Activated naive CD4-positive, alpha-beta T cell (primary cell): ENCODE results near the gene NOSIP.
"Not testable (repeated sequence)": the region's sequence is repeated elsewhere in the genome, so short reads cannot be mapped to it uniquely, and the experiment has no call there.

Experiments used
- DNase-seq, 4 experiments: peaks; one replicate each; lab custom pipeline; 2025; lab: John Stamatoyannopoulos, UW

Gene NOSIP

GRCh38 chr19:49580264-49581006 lies at the start of gene NOSIP:
Gene NOSIP (minus strand): TSS chr19:49580556. CDS start chr19:49560691, 19,865 bp downstream.
- DNase-seq: peak; percentile 81 to 92 (median 89)

GRCh38 chr19:49629659-49630058 lies 49.3 kb upstream of the NOSIP start:
- DNase-seq: no peak

GRCh38 chr19:49626226-49626625 lies 45.9 kb upstream of the NOSIP start:
- no peak for DNase-seq

- DNase-seq: no peak
Measured at GRCh38 chr19:49624967-49625910, 44.9 kb upstream of the NOSIP start.

GRCh38 chr19:49617860-49618259 lies 37.5 kb upstream of the NOSIP start:
- not testable (repeated sequence) for DNase-seq

GRCh38 chr19:49616945-49617344 lies 36.6 kb upstream of the NOSIP start:
- no peak for DNase-seq

- no peak for DNase-seq
Measured at GRCh38 chr19:49616532-49616931, 36.2 kb upstream of the NOSIP start.

GRCh38 chr19:49615861-49616260 lies 35.5 kb upstream of the NOSIP start:
- DNase-seq: no peak

- DNase-seq: no peak
Measured at GRCh38 chr19:49614096-49614833, 33.9 kb upstream of the NOSIP start.

- DNase-seq: no peak
Measured at GRCh38 chr19:49613374-49613773, 33.0 kb upstream of the NOSIP start.

GRCh38 chr19:49609499-49610092 lies 29.2 kb upstream of the NOSIP start:
- no peak for DNase-seq

- no peak for DNase-seq
Measured at GRCh38 chr19:49605605-49606004, 25.2 kb upstream of the NOSIP start.

- DNase-seq: no peak
Measured at GRCh38 chr19:49602806-49603205, 22.4 kb upstream of the NOSIP start.

- no peak for DNase-seq
Measured at GRCh38 chr19:49601482-49602038, 21.2 kb upstream of the NOSIP start.

- DNase-seq: no peak
Measured at GRCh38 chr19:49599378-49600295, 19.3 kb upstream of the NOSIP start.

- no peak for DNase-seq
Measured at GRCh38 chr19:49597703-49597974, 17.3 kb upstream of the NOSIP start.

- no peak for DNase-seq
Measured at GRCh38 chr19:49596954-49597702, 16.8 kb upstream of the NOSIP start.

- DNase-seq: no peak
Measured at GRCh38 chr19:49596407-49596806, 16.1 kb upstream of the NOSIP start.

- DNase-seq: no peak
Measured at GRCh38 chr19:49595819-49596404, 15.6 kb upstream of the NOSIP start.
